ENCODE results near the gene ATP8A2. TPM values are rescaled to one million over a fixed set of nuclear protein-coding genes. Genes with fewer than 3 reads are reported as not detected.

Gene ATP8A2
- total RNA-seq, 1 donor from 2014 or later, result 0.40 TPM

DNA sequence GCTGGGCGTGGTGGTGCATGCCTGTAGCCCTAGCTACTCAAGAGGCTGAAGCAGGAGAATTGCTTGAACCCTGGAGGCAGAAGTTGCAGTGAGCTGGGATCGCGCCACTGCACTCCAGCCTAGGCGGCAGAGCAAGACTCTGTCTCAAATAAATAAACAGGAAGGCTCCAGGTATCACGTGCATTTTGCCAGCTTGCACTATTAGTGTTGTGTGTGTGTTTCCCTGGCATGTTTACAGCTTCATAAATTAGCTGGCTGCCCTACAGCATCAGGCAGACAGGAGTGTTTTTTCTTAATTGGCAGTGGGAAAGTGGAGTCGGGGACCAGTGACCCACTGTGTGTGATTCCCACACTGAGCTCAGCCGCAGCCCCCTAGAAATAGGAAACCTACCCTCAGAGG lies 647.5 kb downstream of the ATP8A2 start:
- H3K27me3 Mint-ChIP-seq, result peaks cover 4% of the 10 kb centered on the region
- peaks cover 8% of the 10 kb centered on the region for H3K4me1 Mint-ChIP-seq
- intact Hi-C loops (cut with micrococcal nuclease), result no loop called here
- DNase-seq, result no peak
- peaks cover 7% of the 10 kb centered on the region for H3K36me3 Mint-ChIP-seq (ENCODE audit: low read depth)
- no peak overlapping the region for H3K4me3 Mint-ChIP-seq
- no peaks in the 10 kb centered on the region for H3K9me3 Mint-ChIP-seq
- H3K27ac Mint-ChIP-seq, result no peak overlapping the region

DNA sequence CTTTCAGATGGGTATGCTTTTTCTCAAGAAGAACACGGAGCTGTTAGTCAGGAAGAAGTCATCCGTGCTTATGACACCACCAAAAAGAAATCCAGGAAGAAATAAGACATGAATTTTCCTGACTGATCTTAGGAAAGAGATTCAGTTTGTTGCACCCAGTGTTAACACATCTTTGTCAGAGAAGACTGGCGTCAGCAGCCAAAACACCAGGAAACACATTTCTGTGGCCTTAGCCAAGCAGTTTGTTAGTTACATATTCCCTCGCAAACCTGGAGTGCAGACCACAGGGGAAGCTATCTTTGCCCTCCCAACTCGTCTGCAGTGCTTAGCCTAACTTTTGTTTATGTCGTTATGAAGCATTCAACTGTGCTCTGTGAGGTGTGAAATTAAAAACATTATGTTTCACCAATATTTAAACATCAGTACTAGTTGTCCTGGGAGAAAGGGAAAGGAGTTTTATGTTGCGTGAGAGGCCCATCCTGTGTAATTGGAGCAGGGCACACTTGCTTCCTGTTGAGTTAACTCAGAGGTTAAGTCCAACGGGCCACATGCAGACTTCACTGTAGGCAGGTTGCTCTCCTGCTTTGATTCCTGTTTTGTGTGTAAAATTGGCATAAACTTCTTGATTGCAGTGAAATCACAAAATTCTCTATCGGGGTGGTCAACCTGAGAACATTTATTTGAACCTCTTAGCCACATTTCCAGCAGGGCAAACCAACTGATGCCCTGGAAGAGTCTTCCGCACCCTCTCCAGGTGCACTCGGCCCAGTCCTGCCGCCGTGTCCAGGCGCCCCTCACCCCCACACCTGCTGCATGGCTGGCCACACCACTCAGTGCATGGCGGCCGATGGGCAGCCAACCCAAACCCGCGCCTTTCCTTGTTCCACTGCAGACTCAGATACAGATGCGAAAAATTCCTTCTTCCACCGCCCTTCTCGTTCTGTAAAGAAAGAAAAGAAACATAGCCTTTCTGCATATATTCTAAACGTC lies 648.4 kb downstream of the ATP8A2 start:
- Mint-ChIP-seq H3K4me3 (no peak overlapping the region), H3K27ac (no peak overlapping the region), H3K4me1 (peaks cover 8% of the 10 kb centered on the region), H3K27me3 (peaks cover 9% of the 10 kb centered on the region), H3K36me3 (ENCODE audit: low read depth) (peaks cover 7% of the 10 kb centered on the region), H3K9me3 (no peaks in the 10 kb centered on the region)
- intact Hi-C loops (cut with micrococcal nuclease), result no loop called here
- no peak for DNase-seq

DNA sequence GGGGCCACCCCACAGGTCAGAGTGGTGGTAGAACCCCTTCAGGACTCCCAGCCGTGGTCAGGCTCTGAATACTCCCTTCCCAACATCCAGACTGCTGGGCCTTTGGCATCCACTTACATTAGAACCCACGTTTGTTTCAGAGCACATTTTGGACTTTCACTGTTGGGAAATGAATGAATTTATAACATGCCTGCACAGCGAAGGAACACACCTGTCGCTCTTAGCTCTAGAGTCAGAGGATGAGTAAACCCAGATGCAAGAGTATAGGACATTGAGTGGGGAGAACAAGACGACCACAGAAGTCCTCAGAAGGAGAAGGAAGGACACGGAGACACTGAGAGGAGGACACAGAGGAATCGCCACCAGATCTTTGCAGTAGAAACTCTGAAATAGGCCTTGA lies 649.1 kb downstream of the ATP8A2 start:
- H3K27me3 Mint-ChIP-seq, result peaks cover 11% of the 10 kb centered on the region
- H3K36me3 Mint-ChIP-seq (ENCODE audit: low read depth), result peaks cover 7% of the 10 kb centered on the region
- no peak for DNase-seq
- intact Hi-C loops (cut with micrococcal nuclease), result no loop called here
- no peaks in the 10 kb centered on the region for H3K9me3 Mint-ChIP-seq
- no peak overlapping the region for H3K27ac Mint-ChIP-seq
- H3K4me3 Mint-ChIP-seq, result no peak overlapping the region
- peaks cover 8% of the 10 kb centered on the region for H3K4me1 Mint-ChIP-seq

DNA sequence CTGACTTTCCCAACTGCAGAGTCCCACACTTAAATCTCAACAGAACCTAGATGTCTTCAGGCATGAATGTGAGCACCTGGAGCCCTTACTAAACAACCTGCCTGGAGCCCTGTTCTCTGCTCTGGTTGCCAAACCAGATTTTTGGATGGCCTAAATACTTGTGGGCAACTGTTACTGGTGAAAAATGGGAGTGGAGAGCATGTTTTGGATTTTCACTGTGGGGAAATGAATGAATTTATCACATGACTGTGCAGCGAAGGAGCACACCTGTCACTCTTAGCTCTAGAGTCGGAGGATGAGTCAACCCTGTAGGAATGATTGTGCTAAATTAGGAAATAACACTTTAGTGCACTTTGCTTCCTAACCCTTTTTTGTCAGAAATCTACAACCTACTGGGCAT lies 649.7 kb downstream of the ATP8A2 start:
- Mint-ChIP-seq H3K36me3 (ENCODE audit: low read depth) (peaks cover 7% of the 10 kb centered on the region), H3K4me1 (peaks cover 8% of the 10 kb centered on the region), H3K27me3 (peaks cover 11% of the 10 kb centered on the region), H3K27ac (no peak overlapping the region), H3K9me3 (no peaks in the 10 kb centered on the region), H3K4me3 (no peak overlapping the region)
- no peak for DNase-seq
- intact Hi-C loops (cut with micrococcal nuclease), result no loop called here

DNA sequence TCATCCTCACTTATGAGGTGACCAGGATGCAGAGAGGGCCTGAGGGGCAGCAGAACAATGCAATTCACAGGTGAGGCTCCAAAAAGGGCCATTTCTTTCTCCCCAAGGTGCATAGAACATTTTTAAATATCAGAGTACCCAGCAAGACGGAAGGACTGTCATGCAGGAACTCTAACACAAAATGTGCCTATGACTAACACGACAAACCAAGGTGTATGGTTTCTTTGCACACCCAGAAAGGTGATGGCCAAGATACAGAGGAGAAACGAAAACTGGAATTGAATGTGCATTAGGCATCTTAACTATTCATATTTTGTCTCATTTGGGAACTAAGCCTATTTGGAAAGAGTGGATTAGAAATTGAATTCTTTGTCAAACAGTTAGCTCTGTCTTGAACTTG lies 650.2 kb downstream of the ATP8A2 start:
- Mint-ChIP-seq H3K36me3 (ENCODE audit: low read depth) (peaks cover 7% of the 10 kb centered on the region), H3K27ac (no peak overlapping the region), H3K4me1 (peaks cover 8% of the 10 kb centered on the region), H3K4me3 (no peak overlapping the region), H3K9me3 (no peaks in the 10 kb centered on the region), H3K27me3 (peaks cover 11% of the 10 kb centered on the region)
- intact Hi-C loops (cut with micrococcal nuclease), result no loop called here
- DNase-seq, result no peak

DNA sequence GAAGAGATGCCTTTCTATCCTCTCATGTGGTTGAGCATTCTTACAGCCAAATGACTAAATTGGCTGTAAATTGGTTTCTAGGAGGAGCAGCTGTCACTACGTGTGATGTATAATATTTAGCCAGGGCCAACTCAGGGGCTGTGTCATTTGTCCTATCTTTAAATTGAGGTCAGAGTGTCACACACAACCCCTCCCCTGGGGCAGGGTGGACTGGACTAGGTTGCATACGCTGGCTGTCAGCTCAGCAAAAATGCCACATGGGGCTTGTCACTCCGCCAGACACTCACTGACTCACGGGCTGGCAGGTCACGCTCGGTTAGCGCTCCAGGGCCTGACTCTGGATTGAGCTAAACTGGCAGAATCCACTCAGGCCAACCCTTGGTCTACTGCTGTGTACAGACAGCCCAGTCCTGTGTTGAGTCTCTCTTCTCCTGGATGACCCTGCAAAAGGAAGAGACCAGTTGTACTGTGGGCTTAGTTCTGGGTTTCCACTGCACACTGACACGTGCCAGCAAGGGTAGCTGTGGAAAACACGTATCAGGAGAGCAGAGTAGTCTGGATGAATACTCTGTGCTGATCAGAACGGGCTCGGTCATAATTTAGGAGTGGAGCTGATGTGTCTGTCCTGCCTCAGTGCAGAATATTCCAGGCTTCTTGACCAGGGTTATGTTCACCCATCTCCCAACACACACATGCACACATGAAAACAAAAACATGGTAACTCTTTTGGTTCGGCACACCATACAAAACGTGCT lies 650.9 kb downstream of the ATP8A2 start:
- intact Hi-C loops (cut with micrococcal nuclease), result no loop called here
- H3K9me3 Mint-ChIP-seq, result no peaks in the 10 kb centered on the region
- no peak for DNase-seq
- H3K4me1 Mint-ChIP-seq, result peaks cover 3% of the 10 kb centered on the region
- H3K4me3 Mint-ChIP-seq, result no peak overlapping the region
- no peak overlapping the region for H3K27ac Mint-ChIP-seq
- peaks cover 11% of the 10 kb centered on the region for H3K27me3 Mint-ChIP-seq
- H3K36me3 Mint-ChIP-seq (ENCODE audit: low read depth), result peaks cover 7% of the 10 kb centered on the region

DNA sequence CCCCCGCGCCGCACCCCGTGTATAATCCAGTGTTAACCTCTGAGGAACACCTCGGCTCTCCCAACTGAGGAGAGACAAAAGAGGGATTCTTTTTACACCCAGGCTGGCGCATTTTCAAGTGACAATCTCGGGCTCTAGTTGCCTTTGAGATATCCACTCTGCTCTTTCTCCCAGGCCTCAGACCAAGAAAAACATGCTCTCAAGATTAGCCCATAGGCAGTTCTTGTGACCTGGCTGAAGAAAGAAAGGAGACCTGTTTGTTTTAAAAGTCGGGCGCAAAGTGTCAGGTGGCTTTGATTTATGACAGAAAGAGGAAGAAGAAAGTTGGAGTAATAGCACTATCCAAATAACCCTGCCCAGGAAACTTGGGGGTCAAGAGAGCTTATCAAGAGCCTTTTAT lies 652.8 kb downstream of the ATP8A2 start:
- H3K9me3 Mint-ChIP-seq, result no peaks in the 10 kb centered on the region
- H3K27ac Mint-ChIP-seq, result no peak overlapping the region
- H3K36me3 Mint-ChIP-seq (ENCODE audit: low read depth), result peaks cover 7% of the 10 kb centered on the region
- DNase-seq, result no peak
- no peak overlapping the region for H3K4me3 Mint-ChIP-seq
- H3K4me1 Mint-ChIP-seq, result no peaks in the 10 kb centered on the region
- intact Hi-C loops (cut with micrococcal nuclease), result no loop called here
- peaks cover 11% of the 10 kb centered on the region for H3K27me3 Mint-ChIP-seq

DNA sequence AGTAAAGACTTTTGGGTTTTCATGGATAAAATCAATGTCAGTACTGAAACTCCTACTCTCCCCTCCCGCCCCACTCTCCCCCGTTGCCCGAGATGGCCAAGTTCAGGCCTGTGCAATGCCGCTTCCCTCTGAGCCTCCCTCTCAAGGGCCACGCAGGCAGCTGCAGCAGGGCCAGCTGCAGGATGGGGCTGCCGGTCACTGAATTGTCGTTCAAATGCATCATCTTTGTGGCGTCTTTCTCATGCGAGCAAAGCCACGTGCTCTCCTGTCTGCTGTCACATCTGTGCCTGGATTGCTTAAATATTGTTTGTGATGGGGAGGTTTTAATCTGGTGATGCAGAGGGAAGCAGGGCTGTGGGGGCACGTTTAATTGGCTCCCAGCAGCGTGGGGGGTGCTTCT lies 653.4 kb downstream of the ATP8A2 start:
- DNase-seq, result no peak
- H3K4me1 Mint-ChIP-seq, result no peaks in the 10 kb centered on the region
- H3K36me3 Mint-ChIP-seq (ENCODE audit: low read depth), result peaks cover 7% of the 10 kb centered on the region
- peaks cover 11% of the 10 kb centered on the region for H3K27me3 Mint-ChIP-seq
- no peak overlapping the region for H3K27ac Mint-ChIP-seq
- H3K9me3 Mint-ChIP-seq, result no peaks in the 10 kb centered on the region
- intact Hi-C loops (cut with micrococcal nuclease), result no loop called here
- H3K4me3 Mint-ChIP-seq, result no peak overlapping the region

DNA sequence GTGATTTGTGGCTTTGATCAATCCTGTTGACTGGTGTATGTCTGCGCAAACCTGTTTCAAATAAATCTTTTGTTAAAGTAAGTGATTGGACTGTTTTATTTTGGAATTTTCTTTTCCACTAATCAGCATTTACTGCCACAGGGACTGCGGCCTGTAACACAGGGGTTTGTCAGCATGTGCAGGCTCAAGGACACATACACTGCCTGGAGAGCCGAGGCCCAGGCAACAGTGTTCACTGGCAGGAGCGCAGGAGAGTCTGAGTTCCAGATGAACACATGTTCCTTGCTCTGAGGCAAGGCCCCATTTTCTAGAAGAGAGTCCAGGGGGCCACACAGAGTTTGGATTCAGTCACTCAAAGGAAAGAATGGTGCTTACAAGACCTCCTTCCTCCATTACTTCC lies 654.0 kb downstream of the ATP8A2 start:
- no peaks in the 10 kb centered on the region for H3K4me1 Mint-ChIP-seq
- H3K27ac Mint-ChIP-seq, result no peak overlapping the region
- intact Hi-C loops (cut with micrococcal nuclease), result no loop called here
- peaks cover 4% of the 10 kb centered on the region for H3K36me3 Mint-ChIP-seq (ENCODE audit: low read depth)
- DNase-seq, result no peak
- H3K27me3 Mint-ChIP-seq, result peaks cover 11% of the 10 kb centered on the region
- H3K9me3 Mint-ChIP-seq, result no peaks in the 10 kb centered on the region
- H3K4me3 Mint-ChIP-seq, result no peak overlapping the region

DNA sequence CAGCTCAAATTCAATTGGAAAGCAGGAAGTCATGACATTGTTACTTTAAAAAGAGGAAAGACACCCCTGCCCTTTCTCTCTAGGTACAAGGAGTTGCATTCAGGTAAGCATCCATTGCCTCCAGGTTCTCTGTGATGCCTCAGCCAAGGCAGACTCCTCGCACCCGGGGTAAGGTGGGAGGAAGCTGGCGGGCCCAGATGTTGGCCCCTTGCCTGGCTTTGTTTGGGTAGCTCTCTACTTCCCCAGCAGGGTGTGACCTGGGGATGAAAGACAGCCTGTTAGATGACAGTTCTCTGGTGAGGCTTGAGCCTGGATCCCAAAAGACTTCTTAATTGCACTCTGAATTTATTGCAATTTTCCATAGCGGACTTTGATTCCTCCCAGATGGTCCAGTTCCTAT lies 654.4 kb downstream of the ATP8A2 start:
- peaks cover 11% of the 10 kb centered on the region for H3K27me3 Mint-ChIP-seq
- no peaks in the 10 kb centered on the region for H3K9me3 Mint-ChIP-seq
- no peak for DNase-seq
- no peaks in the 10 kb centered on the region for H3K4me1 Mint-ChIP-seq
- no peak overlapping the region for H3K4me3 Mint-ChIP-seq
- H3K36me3 Mint-ChIP-seq (ENCODE audit: low read depth), result no peaks in the 10 kb centered on the region
- intact Hi-C loops (cut with micrococcal nuclease), result no loop called here
- no peak overlapping the region for H3K27ac Mint-ChIP-seq

DNA sequence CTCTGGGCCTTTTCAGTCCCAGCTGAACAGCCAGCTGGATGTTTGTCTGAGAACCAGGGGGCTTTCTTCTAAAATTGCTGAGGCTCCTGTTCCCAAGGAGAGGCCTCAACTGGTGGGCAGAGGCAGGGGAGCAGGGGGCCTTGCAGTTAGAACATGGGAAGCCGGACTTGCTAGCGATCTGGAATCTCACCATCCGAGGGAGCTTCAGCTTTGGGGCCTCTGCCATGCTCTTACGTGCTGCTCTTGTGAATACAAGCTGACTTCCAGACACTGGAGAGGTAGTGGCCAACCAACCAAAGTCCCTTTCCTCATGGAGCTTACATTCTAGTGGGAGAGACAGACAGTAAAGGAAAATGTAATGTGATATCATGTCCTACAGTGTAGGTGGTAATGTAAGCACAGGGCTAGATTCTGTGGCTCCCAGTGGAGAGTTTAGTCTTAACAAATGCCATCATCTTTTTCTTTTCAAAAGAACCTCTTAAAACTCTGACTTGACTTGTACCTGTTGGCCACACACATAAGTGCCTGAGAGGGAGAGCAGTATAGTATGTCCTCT lies 657.9 kb downstream of the ATP8A2 start:
- no peak overlapping the region for H3K4me3 Mint-ChIP-seq
- H3K27me3 Mint-ChIP-seq, result peaks cover 4% of the 10 kb centered on the region
- intact Hi-C loops (cut with micrococcal nuclease), result no loop called here
- H3K27ac Mint-ChIP-seq, result no peak overlapping the region
- H3K4me1 Mint-ChIP-seq, result no peaks in the 10 kb centered on the region
- no peaks in the 10 kb centered on the region for H3K36me3 Mint-ChIP-seq (ENCODE audit: low read depth)
- H3K9me3 Mint-ChIP-seq, result peaks cover 4% of the 10 kb centered on the region
- DNase-seq, result no peak

DNA sequence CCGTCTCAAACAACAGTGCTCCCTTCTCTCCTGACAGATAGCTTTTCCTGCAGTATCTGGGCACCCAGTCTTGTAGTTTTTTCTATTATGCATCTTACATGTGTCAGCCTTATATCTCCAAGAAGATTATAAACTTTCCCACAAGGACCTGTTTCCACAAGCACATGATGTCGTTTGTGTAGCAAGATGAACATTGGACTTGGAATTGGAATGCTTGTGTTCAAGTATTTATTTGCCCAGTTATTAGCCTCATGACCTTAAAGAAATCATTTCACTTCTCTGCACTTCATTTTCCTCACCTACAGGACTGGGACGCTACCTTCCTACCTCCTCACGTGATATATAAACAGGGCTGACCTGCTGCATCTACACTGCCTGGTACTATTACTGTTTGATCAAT lies 658.6 kb downstream of the ATP8A2 start:
- peaks cover 4% of the 10 kb centered on the region for H3K9me3 Mint-ChIP-seq
- intact Hi-C loops (cut with micrococcal nuclease), result no loop called here
- H3K27ac Mint-ChIP-seq, result no peak overlapping the region
- peaks cover 2% of the 10 kb centered on the region for H3K27me3 Mint-ChIP-seq
- H3K4me1 Mint-ChIP-seq, result no peaks in the 10 kb centered on the region
- no peak for DNase-seq
- H3K4me3 Mint-ChIP-seq, result no peak overlapping the region
- H3K36me3 Mint-ChIP-seq (ENCODE audit: low read depth), result no peaks in the 10 kb centered on the region

DNA sequence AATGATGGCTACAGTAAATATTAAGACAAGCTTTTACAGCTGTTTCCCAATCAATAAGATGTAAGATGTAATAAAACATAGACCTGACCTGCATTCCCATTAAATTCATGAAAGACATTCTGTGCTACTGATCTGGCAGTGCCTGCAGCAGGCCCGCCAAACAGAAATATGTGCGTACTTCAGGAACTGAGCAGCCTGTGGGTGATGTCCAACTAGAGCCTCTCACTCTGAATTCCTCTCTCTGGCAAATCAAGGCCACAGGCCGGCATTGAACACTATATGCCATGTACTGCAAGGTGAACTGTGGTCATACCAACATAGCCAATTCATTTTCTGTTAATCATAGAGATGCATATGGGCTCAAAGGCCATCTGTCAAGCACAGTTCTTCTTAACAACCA lies 662.2 kb downstream of the ATP8A2 start:
- Mint-ChIP-seq H3K27ac (no peak overlapping the region), H3K4me1 (no peaks in the 10 kb centered on the region), H3K27me3 (peaks cover 2% of the 10 kb centered on the region), H3K9me3 (peaks cover 4% of the 10 kb centered on the region), H3K4me3 (no peak overlapping the region), H3K36me3 (ENCODE audit: low read depth) (no peaks in the 10 kb centered on the region)
- intact Hi-C loops (cut with micrococcal nuclease), result no loop called here
- DNase-seq, result no peak

DNA sequence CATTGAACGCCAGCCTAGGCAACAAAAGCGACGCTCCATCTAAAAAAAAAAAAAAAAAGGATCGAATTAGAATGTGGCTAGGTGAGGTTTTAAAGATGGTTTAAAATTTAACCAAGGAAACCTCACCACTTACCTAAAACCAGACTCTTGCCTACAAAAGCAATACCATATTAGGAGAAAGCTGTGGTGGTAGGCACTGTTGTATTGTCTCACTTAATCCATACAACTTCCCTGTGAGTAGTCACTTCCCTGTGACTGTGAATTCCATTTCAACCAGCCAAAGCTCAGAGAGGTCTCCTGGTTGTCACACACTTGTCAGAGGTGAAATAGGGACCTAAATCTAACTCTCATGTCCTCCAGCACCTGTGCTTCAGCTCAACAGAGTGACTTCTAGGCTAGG lies 664.6 kb downstream of the ATP8A2 start:
- H3K4me3 Mint-ChIP-seq, result no peak overlapping the region
- H3K27ac Mint-ChIP-seq, result no peak overlapping the region
- DNase-seq, result no peak
- peaks cover 4% of the 10 kb centered on the region for H3K27me3 Mint-ChIP-seq
- intact Hi-C loops (cut with micrococcal nuclease), result no loop called here
- H3K9me3 Mint-ChIP-seq, result peaks cover 4% of the 10 kb centered on the region
- H3K36me3 Mint-ChIP-seq (ENCODE audit: low read depth), result no peaks in the 10 kb centered on the region
- H3K4me1 Mint-ChIP-seq, result no peaks in the 10 kb centered on the region

All from activated CD4-positive, alpha-beta T cell treated with anti-CD3 and anti-CD28 coated beads, Interleukin-2, amount 10 ng/mL, durations not matched to agents 24 days and 14 days (primary cell).